ENCODE measurements around the gene RAD51B. TPM values are rescaled to one million over a fixed set of nuclear protein-coding genes. Genes with fewer than 3 reads are reported as not detected.
A peak's percentile ranks its signal among the peaks of the same experiment; 100 is the strongest.

The RAD51B gene
- total RNA-seq, 2 donors from 2014 or later: 9.3 to 12.1 TPM

DNA sequence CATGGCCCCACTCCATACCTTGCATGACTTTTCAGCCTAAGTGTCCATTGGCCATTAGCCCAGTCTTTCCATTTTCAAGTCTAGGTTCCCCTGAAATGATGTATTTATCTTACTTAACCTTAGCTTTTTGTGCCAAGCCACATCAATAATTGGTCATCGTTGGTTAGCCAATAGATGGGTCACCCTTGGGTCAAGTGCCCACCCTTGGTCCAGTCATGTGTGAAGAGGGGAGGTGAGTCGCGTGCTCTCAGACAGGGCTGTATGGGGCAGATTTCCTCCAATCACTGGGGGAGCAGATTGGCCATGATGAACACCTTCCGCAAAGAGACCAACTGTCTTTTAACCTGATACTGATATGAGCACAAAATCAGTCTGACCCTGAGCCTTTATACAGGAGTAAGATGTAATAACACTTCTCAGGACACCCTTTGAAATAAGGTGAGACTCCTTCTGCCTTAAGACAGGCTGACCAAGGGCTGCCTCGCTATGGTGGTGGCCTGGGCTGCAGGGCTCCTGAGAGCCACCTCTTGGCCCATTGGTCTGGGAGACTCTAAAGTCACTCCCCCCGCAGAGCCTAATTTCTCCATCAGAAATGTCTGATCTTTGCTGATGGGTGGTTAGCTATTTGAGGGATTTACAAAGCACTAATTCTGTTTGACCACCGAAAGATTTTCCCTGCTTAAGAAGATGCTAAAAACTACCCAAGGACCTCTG lies 830.1 kb downstream of the RAD51B start:
- ATAC-seq (ENCODE audit: insufficient number of reproducible peaks, low FRiP score, low read depth) (no peak), DNase-seq (ENCODE audit: low spot score) (no peak)
- Histone ChIP-seq H3K9me3 (no peaks in the 10 kb centered on the region), H3K27ac (no peak overlapping the region), H3K4me1 (ENCODE audit: control insufficient read depth in 1 of 2, low read depth in 2 of 2) (peaks cover 13 to 40% of the 10 kb centered on the region in 2 donors), H3K27me3 (replicated peaks; ENCODE audit: insufficient read depth) (no peaks in the 10 kb centered on the region), H3K4me3 (no peak overlapping the region), H3K36me3 (no peaks in the 10 kb centered on the region)
- TF ChIP-seq, protein P1, sequence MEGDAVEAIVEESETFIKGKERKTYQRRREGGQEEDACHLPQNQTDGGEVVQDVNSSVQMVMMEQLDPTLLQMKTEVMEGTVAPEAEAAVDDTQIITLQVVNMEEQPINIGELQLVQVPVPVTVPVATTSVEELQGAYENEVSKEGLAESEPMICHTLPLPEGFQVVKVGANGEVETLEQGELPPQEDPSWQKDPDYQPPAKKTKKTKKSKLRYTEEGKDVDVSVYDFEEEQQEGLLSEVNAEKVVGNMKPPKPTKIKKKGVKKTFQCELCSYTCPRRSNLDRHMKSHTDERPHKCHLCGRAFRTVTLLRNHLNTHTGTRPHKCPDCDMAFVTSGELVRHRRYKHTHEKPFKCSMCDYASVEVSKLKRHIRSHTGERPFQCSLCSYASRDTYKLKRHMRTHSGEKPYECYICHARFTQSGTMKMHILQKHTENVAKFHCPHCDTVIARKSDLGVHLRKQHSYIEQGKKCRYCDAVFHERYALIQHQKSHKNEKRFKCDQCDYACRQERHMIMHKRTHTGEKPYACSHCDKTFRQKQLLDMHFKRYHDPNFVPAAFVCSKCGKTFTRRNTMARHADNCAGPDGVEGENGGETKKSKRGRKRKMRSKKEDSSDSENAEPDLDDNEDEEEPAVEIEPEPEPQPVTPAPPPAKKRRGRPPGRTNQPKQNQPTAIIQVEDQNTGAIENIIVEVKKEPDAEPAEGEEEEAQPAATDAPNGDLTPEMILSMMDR (IDR thresholded peaks at IDR 0.05): no peak

DNA sequence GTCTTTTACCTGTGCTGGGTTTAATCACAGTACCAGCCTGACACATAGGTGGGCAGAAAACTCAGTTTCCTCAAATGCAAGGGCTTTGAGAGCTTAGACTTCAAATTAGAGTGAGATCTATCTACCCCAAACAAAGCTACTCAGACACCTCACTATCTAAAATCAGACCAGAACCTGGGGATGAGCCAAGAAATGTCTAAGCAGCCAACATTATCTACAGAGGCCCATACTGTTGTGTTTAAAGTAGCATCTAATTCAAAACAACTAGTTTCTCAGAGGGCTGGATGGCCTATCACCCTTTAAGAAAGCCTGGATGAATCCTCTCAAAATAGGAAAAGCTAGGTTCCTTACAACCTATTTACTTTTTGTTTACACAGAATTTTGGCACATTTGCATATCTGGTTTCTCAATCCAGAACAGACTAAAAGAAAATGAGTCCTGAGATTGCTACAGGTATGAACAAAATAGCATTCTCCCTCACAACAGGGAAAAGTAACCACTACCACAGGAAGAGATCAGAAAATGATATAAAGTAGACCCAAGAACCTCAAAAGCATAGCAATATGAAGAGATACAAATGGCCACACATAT lies 830.9 kb downstream of the RAD51B start:
- no peak overlapping the region for H3K4me3 ChIP-seq
- H3K4me1 ChIP-seq (ENCODE audit: control insufficient read depth in 1 of 2, low read depth in 2 of 2): peaks cover 13 to 41% of the 10 kb centered on the region in 2 donors

DNA sequence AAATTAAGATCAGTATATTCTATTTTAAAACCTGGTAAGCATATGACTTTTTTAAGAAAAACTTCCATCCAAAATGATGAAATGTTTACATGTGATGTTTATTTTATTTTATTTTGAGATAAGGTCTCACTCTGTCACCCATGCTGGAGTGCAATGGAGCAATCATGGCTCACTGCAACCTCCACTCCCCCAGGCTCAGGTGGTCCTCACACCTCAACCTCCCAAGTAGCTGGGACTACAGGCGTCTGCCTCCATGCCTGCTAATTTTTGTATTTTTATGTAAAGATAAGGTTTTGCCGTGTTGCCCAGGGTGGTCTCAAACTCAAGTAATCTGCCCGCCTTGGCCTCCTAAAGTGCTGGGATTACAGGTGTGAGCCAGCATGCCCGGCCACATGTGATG lies 831.5 kb downstream of the RAD51B start:
- Histone ChIP-seq H3K4me1 (ENCODE audit: control insufficient read depth in 1 of 2, low read depth in 2 of 2) (peaks cover 9 to 41% of the 10 kb centered on the region in 2 donors), H3K4me3 (no peak overlapping the region), H3K27ac (peak overlapping the region; percentile 56 to 58), H3K9me3 (no peaks in the 10 kb centered on the region), H3K27me3 (replicated peaks; ENCODE audit: insufficient read depth) (no peaks in the 10 kb centered on the region), H3K36me3 (no peaks in the 10 kb centered on the region)
- DNase-seq (ENCODE audit: low spot score) (no peak), ATAC-seq (ENCODE audit: insufficient number of reproducible peaks, low FRiP score, low read depth) (no peak)
- TF ChIP-seq, protein P1 (IDR thresholded peaks at IDR 0.05): no peak

More for the DNA sequence above, 830.9 kb downstream of the RAD51B start:
- Histone ChIP-seq H3K9me3 (no peaks in the 10 kb centered on the region), H3K36me3 (no peaks in the 10 kb centered on the region), H3K27me3 (replicated peaks; ENCODE audit: insufficient read depth) (no peaks in the 10 kb centered on the region), H3K27ac (no peak overlapping the region)
- ATAC-seq (ENCODE audit: insufficient number of reproducible peaks, low FRiP score, low read depth) (no peak), DNase-seq (ENCODE audit: low spot score) (no peak)
- TF ChIP-seq, protein P1 (IDR thresholded peaks at IDR 0.05): no peak

DNA sequence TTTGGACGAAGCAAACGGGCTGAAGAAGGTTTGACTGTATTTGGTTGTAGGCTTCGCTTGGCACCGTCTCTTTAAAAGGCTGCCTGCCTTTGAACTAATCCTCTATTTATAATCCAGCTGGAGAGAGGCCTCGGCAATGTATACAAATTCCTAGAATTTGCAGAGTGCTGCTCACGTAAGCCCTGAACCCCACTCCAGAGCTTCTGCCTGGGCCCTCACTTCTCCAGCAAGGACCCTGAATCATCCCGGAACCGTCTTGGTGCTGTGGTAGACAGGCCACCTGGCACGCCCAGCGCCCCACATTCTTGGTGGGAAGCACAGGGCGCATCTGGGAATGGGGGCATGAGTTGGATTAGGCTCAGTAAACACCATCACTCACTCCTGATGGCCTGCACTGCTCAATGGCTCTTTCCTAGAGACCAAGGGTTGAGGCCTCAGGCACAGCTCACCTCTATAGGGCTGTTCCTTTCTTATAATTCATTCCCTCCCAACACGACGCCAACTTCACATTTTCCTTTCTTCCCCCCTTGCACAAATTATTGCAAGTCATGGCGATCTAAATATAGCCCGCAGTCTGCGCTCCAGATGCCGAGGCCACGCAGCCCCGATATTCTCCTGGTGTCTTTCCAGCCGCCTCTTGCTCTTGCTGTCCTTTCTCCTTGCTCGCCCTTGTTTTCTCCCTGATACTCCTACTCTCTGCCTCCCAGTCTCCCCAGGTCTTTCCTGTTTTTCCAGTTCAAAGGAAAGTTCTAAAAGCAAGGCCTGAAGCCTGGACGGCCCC lies 832.3 kb downstream of the RAD51B start:
- ATAC-seq (ENCODE audit: insufficient number of reproducible peaks, low FRiP score, low read depth) (no peak), DNase-seq (ENCODE audit: low spot score) (no peak)
- Histone ChIP-seq H3K27me3 (replicated peaks; ENCODE audit: insufficient read depth) (no peaks in the 10 kb centered on the region), H3K4me1 (ENCODE audit: control insufficient read depth in 1 of 2, low read depth in 2 of 2) (peaks cover 7 to 39% of the 10 kb centered on the region in 2 donors), H3K4me3 (no peak overlapping the region), H3K27ac (peak overlapping the region; percentile 56 to 58), H3K36me3 (no peaks in the 10 kb centered on the region), H3K9me3 (no peaks in the 10 kb centered on the region)
- TF ChIP-seq, protein P1 (IDR thresholded peaks at IDR 0.05): no peak

DNA sequence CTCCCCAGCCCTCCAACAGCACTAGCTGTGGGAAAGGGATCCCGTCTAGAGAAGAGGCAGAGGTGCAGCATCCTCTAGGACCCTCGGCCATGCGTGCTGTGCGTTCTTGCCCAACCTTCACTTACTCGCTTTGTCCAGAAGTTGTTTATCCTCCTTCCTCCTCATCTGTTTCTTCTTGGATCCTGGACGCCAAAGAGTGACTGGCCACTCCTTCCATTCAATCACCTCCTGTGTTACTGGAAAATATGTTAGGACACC lies 832.8 kb downstream of the RAD51B start:
- no peak for ATAC-seq (ENCODE audit: insufficient number of reproducible peaks, low FRiP score, low read depth)
- Histone ChIP-seq H3K36me3 (no peaks in the 10 kb centered on the region), H3K9me3 (no peaks in the 10 kb centered on the region), H3K27ac (peak overlapping the region; percentile 56 to 58), H3K4me1 (ENCODE audit: control insufficient read depth in 1 of 2, low read depth in 2 of 2) (peaks cover 7 to 39% of the 10 kb centered on the region in 2 donors), H3K27me3 (replicated peaks; ENCODE audit: insufficient read depth) (no peaks in the 10 kb centered on the region), H3K4me3 (no peak overlapping the region)
- TF ChIP-seq, protein P1 (IDR thresholded peaks at IDR 0.05): no peak
- no peak for DNase-seq (ENCODE audit: low spot score)

Data from thoracic aorta (tissue), 2 donors.